ENCODE data around the gene ASTL.

Gene ASTL

GRCh38 chr2:96093528-96093927 is 44.8 kb downstream of the ASTL start:
- no peak for DNase-seq (ENCODE audit: low read depth)
- H3K4me3 ChIP-seq (ENCODE audit: control insufficient read depth, low read depth, low read length): no peak overlapping the region
- TF ChIP-seq, protein P1, sequence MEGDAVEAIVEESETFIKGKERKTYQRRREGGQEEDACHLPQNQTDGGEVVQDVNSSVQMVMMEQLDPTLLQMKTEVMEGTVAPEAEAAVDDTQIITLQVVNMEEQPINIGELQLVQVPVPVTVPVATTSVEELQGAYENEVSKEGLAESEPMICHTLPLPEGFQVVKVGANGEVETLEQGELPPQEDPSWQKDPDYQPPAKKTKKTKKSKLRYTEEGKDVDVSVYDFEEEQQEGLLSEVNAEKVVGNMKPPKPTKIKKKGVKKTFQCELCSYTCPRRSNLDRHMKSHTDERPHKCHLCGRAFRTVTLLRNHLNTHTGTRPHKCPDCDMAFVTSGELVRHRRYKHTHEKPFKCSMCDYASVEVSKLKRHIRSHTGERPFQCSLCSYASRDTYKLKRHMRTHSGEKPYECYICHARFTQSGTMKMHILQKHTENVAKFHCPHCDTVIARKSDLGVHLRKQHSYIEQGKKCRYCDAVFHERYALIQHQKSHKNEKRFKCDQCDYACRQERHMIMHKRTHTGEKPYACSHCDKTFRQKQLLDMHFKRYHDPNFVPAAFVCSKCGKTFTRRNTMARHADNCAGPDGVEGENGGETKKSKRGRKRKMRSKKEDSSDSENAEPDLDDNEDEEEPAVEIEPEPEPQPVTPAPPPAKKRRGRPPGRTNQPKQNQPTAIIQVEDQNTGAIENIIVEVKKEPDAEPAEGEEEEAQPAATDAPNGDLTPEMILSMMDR (IDR thresholded peaks at IDR 0.05; ENCODE audit: control insufficient read depth, insufficient read depth, low read depth, low read length, missing control alignments): no peak

- TF ChIP-seq, protein P1 (IDR thresholded peaks at IDR 0.05; ENCODE audit: control insufficient read depth, insufficient read depth, low read depth, low read length, missing control alignments): no peak
- no peak overlapping the region for H3K4me3 ChIP-seq (ENCODE audit: control insufficient read depth, low read depth, low read length)
- no peak for DNase-seq (ENCODE audit: low read depth)
Measured at GRCh38 chr2:96092951-96093350, 45.4 kb downstream of the ASTL start.

DNA sequence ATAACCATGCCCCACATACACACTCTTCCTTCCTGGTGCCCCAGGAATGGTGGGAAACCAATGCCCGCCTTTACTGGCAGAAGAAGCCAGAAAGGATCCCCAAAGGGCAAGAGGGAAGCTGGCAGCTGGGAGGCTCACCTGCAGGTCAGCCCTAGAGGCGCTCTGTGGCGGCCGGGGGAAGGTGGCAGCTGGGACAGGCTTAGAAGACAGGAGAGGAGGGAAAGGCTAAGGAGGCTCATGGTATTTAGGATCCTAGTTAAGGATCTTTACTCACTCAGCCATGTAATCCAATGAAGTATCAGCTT is 45.8 kb downstream of the ASTL start:
- no peak for DNase-seq (ENCODE audit: low read depth)
- TF ChIP-seq, protein P1 (IDR thresholded peaks at IDR 0.05; ENCODE audit: control insufficient read depth, insufficient read depth, low read depth, low read length, missing control alignments): no peak
- no peak overlapping the region for H3K4me3 ChIP-seq (ENCODE audit: control insufficient read depth, low read depth, low read length)

GRCh38 chr2:96091711-96092572 is 46.4 kb downstream of the ASTL start:
- no peak for DNase-seq (ENCODE audit: low read depth)
- H3K4me3 ChIP-seq (ENCODE audit: control insufficient read depth, low read depth, low read length): no peak overlapping the region
- TF ChIP-seq, protein P1 (IDR thresholded peaks at IDR 0.05; ENCODE audit: control insufficient read depth, insufficient read depth, low read depth, low read length, missing control alignments): no peak

DNA sequence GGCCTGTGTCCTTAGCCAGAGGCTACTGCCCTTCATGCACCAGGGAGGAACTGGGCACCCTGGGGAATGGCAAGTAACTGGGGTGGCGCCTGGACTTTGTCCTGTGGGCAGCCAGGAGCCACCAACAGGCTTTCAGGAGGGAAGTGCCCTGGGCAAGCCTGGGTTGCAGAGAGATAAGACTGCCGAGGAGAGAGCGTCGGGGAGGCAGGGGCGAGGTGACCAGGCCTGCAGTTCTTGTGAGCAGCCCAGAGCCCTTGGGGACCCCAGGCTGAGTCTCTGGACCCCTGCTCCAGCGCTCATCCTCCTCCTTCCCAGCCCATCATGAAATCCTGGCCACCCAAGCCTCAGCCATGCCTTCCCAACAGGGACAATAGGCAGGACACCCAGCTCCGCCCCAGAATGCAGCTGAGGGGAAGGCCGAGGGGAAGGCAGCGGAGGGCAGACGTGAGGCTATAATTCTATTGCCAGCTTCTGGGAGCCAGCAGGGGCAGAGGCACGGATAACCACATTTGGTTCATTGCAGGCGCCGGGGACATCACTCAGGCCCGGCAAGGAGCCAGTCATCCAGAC is 47.1 kb downstream of the ASTL start:
- H3K4me3 ChIP-seq (ENCODE audit: control insufficient read depth, low read depth, low read length): no peak overlapping the region
- DNase-seq (ENCODE audit: low read depth): no peak
- TF ChIP-seq, protein P1 (IDR thresholded peaks at IDR 0.05; ENCODE audit: control insufficient read depth, insufficient read depth, low read depth, low read length, missing control alignments): no peak

GRCh38 chr2:96090196-96090926 is 47.9 kb downstream of the ASTL start:
- TF ChIP-seq, protein P1 (IDR thresholded peaks at IDR 0.05; ENCODE audit: control insufficient read depth, insufficient read depth, low read depth, low read length, missing control alignments): no peak

More at GRCh38 chr2:96090196-96090926, 47.9 kb downstream of the ASTL start:
- DNase-seq (ENCODE audit: low read depth): no peak
- H3K4me3 ChIP-seq (ENCODE audit: control insufficient read depth, low read depth, low read length): no peak overlapping the region

All from AG09309 (cell line).